Islet precursor cell (in vitro differentiated cells): Measurements from ENCODE around the gene RPS21.
"Not testable (repeated sequence)": the region's sequence is repeated elsewhere in the genome, so short reads cannot be mapped to it uniquely, and the experiment has no call there.

Experiments
- DNase-seq: peaks from one replicate; pipeline ENCODE4 v3.0.0-alpha.2; 2018

RPS21 gene

GRCh38 chr20:62412194-62413024, 25.5 kb downstream of the RPS21 start:
- no peak for DNase-seq

GRCh38 chr20:62413025-62413570, 26.2 kb downstream of the RPS21 start:
- DNase-seq, result no peak

GRCh38 chr20:62413896-62414481, 27.1 kb downstream of the RPS21 start:
- DNase-seq, result no peak

GRCh38 chr20:62415354-62416111, 28.6 kb downstream of the RPS21 start:
- no peak for DNase-seq

GRCh38 chr20:62416651-62417637, 30.0 kb downstream of the RPS21 start:
- no peak for DNase-seq

GRCh38 chr20:62417981-62418708, 31.2 kb downstream of the RPS21 start:
- DNase-seq, result no peak

GRCh38 chr20:62418709-62419487, 32.0 kb downstream of the RPS21 start:
- no peak for DNase-seq

GRCh38 chr20:62419759-62420158, 32.9 kb downstream of the RPS21 start:
- DNase-seq, result no peak

- peak; percentile 73 for DNase-seq
Measured at GRCh38 chr20:62420846-62421715, 34.2 kb downstream of the RPS21 start.

- DNase-seq, result no peak
Measured at GRCh38 chr20:62421716-62421990, 34.8 kb downstream of the RPS21 start.

- no peak for DNase-seq
Measured at GRCh38 chr20:62422636-62423325, 35.9 kb downstream of the RPS21 start.

- no peak for DNase-seq
Measured at GRCh38 chr20:62423326-62423706, 36.4 kb downstream of the RPS21 start.

- DNase-seq, result peak; percentile 73
Measured at GRCh38 chr20:62424249-62425107, 37.6 kb downstream of the RPS21 start.

GRCh38 chr20:62425281-62426058, 38.6 kb downstream of the RPS21 start:
- DNase-seq, result no peak

- not testable (repeated sequence) for DNase-seq
Measured at GRCh38 chr20:62426059-62426348, 39.1 kb downstream of the RPS21 start.

- peak; percentile 90 for DNase-seq
Measured at GRCh38 chr20:62426699-62427131, 39.8 kb downstream of the RPS21 start.

- DNase-seq, result peak; percentile 98
Measured at GRCh38 chr20:62427172-62428001, 40.5 kb downstream of the RPS21 start, which contains the start of gene RBBP8NL. TSS of gene RBBP8NL (minus strand) at chr20:62427539. CDS start at chr20:62419647, 7,892 bp downstream.
